ENCODE results near the gene ARHGEF7. TPM values are rescaled to one million over a fixed set of nuclear protein-coding genes. Genes with fewer than 3 reads are reported as not detected.
"Not testable (repeated sequence)": the region's sequence is repeated elsewhere in the genome, so short reads cannot be mapped to it uniquely, and the experiment has no call there.

ARHGEF7 gene
- total RNA-seq, 1 donor from 2014 or later: 31.6 TPM

- Histone ChIP-seq H3K4me3 (ENCODE audit: low read depth, low read length) (no peak overlapping the region), H3K27me3 (ENCODE audit: control insufficient read depth, insufficient read depth, low read length) (no peaks in the 10 kb centered on the region), H3K36me3 (ENCODE audit: control insufficient read depth, insufficient read depth, low read length) (no peaks in the 10 kb centered on the region)
- FAIRE-seq (no peak), DNase-seq (ENCODE audit: low read depth) (no peak)
- no peak for TF ChIP-seq CTCF (IDR thresholded peaks at IDR 0.05; ENCODE audit: insufficient read depth, low read length, severe bottlenecking)
These were observed 40.3 kb upstream of the ARHGEF7 start for GRCh38 chr13:111074826-111075225.

GRCh38 chr13:111076155-111077013 lies 38.7 kb upstream of the ARHGEF7 start:
- DNase-seq (ENCODE audit: low read depth) (no peak), FAIRE-seq (no peak)
- H3K27me3 ChIP-seq (ENCODE audit: control insufficient read depth, insufficient read depth, low read length): no peaks in the 10 kb centered on the region
- no peak overlapping the region for H3K4me3 ChIP-seq (ENCODE audit: low read depth, low read length)
- no peak for TF ChIP-seq CTCF (IDR thresholded peaks at IDR 0.05; ENCODE audit: insufficient read depth, low read length, severe bottlenecking)
- H3K36me3 ChIP-seq (ENCODE audit: control insufficient read depth, insufficient read depth, low read length): no peaks in the 10 kb centered on the region

- Histone ChIP-seq H3K4me3 (ENCODE audit: low read depth, low read length) (no peak overlapping the region), H3K27me3 (ENCODE audit: control insufficient read depth, insufficient read depth, low read length) (no peaks in the 10 kb centered on the region), H3K36me3 (ENCODE audit: control insufficient read depth, insufficient read depth, low read length) (no peaks in the 10 kb centered on the region)
- no peak for FAIRE-seq
- TF ChIP-seq CTCF (IDR thresholded peaks at IDR 0.05; ENCODE audit: insufficient read depth, low read length, severe bottlenecking): no peak
- no peak for DNase-seq (ENCODE audit: low read depth)
These were observed 35.7 kb upstream of the ARHGEF7 start for GRCh38 chr13:111079375-111079774.

GRCh38 chr13:111080642-111081041 lies 34.5 kb upstream of the ARHGEF7 start:
- Histone ChIP-seq H3K36me3 (ENCODE audit: control insufficient read depth, insufficient read depth, low read length) (no peaks in the 10 kb centered on the region), H3K27me3 (ENCODE audit: control insufficient read depth, insufficient read depth, low read length) (no peaks in the 10 kb centered on the region), H3K4me3 (ENCODE audit: low read depth, low read length) (no peak overlapping the region)
- TF ChIP-seq CTCF (IDR thresholded peaks at IDR 0.05; ENCODE audit: insufficient read depth, low read length, severe bottlenecking): no peak
- FAIRE-seq: no peak
- no peak for DNase-seq (ENCODE audit: low read depth)

- no peak for FAIRE-seq
- TF ChIP-seq CTCF (IDR thresholded peaks at IDR 0.05; ENCODE audit: insufficient read depth, low read length, severe bottlenecking): no peak
- no peak for DNase-seq (ENCODE audit: low read depth)
- Histone ChIP-seq H3K36me3 (ENCODE audit: control insufficient read depth, insufficient read depth, low read length) (no peaks in the 10 kb centered on the region), H3K4me3 (ENCODE audit: low read depth, low read length) (no peak overlapping the region), H3K27me3 (ENCODE audit: control insufficient read depth, insufficient read depth, low read length) (no peaks in the 10 kb centered on the region)
These were observed 32.9 kb upstream of the ARHGEF7 start for GRCh38 chr13:111082240-111082639.

- not testable (repeated sequence) for H3K4me3 ChIP-seq (ENCODE audit: low read depth, low read length); H3K27me3 ChIP-seq (ENCODE audit: control insufficient read depth, insufficient read depth, low read length); FAIRE-seq
These were observed 32.3 kb upstream of the ARHGEF7 start for GRCh38 chr13:111082769-111083168.

GRCh38 chr13:111083693-111084092 lies 31.4 kb upstream of the ARHGEF7 start:
- H3K27me3 ChIP-seq (ENCODE audit: control insufficient read depth, insufficient read depth, low read length); H3K36me3 ChIP-seq (ENCODE audit: control insufficient read depth, insufficient read depth, low read length); FAIRE-seq; H3K4me3 ChIP-seq (ENCODE audit: low read depth, low read length); DNase-seq (ENCODE audit: low read depth): not testable (repeated sequence)

More at GRCh38 chr13:111082769-111083168, 32.3 kb upstream of the ARHGEF7 start:
- DNase-seq (ENCODE audit: low read depth); H3K36me3 ChIP-seq (ENCODE audit: control insufficient read depth, insufficient read depth, low read length): not testable (repeated sequence)

Measured in bronchial epithelial cell (primary cell).